Fibroblast of skin of back (primary cell): ENCODE results near the gene GLRX5.

Experiments
- DNase-seq: peaks from one replicate; pipeline ENCODE4 v3.0.0-alpha.2; 2013

GLRX5 gene

DNA sequence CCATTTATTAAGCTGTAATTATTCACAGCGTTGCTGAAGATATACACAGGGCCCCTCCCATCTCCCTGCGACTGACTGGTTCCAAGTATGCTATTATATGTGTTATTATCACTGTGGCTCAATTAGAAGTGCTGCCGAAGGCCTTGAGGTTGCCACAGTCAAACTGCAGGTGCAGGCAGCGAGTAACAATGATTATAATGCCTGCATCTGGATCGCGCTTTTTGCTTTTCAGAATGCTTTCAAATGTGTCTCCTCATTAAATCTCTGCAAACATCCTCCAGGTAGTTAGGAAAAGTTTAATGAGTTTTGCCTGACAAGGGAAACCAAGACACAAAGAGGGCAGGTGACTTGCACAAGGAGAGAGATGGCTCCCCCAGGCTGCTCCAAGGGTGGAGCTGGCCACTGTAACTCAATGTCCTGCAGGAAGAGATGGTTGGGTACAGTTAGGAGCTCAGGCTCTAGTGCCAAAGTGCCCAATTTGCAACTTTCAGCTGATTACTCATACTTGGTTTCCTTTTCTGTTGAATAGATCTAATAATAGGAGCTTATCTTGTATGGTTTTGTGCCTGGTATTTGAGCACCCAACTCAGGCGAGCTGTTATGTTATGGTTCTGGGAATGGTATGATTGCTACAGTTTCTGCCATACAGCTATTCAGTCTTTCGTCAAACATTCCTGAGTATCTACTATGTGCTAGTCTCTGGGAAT lies 16.7 kb upstream of the GLRX5 start:
- DNase-seq: peak; percentile 81

DNA sequence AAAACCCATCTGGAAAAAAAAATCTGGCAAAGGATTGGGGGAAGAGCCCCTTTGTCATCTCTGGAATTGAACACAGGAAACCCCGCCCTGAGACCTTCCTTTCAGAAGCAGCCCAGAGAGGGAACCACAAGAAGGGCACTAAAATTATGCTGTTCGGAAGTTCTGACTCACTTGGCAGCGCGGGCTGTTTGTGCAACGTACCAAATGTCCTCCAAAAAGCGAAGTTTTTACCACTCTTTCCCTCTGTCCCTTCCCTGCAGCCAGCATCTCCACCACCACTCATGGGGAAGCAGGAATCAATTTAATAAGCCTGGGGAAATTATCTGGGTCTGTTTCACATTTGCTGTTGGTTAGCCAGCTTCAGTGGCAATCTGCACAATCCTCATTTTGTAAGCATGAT lies 15.2 kb upstream of the GLRX5 start:
- DNase-seq: peak; percentile 91

GRCh38 chr14:95520346-95520745 lies 14.5 kb upstream of the GLRX5 start:
- DNase-seq: no peak

GRCh38 chr14:95521001-95521400 lies 13.8 kb upstream of the GLRX5 start:
- no peak for DNase-seq

GRCh38 chr14:95522116-95522515 lies 12.7 kb upstream of the GLRX5 start:
- DNase-seq: no peak

GRCh38 chr14:95522556-95522955 lies 12.3 kb upstream of the GLRX5 start:
- no peak for DNase-seq

- DNase-seq: peak; percentile 60
These were observed 11.6 kb upstream of the GLRX5 start for GRCh38 chr14:95523051-95523814.

GRCh38 chr14:95523815-95524448 lies 10.9 kb upstream of the GLRX5 start:
- DNase-seq: peak; percentile 98

GRCh38 chr14:95524706-95525512 lies 9.9 kb upstream of the GLRX5 start:
- DNase-seq: peak; percentile 49

- no peak for DNase-seq
These were observed 8.9 kb upstream of the GLRX5 start for GRCh38 chr14:95525999-95526398.

DNA sequence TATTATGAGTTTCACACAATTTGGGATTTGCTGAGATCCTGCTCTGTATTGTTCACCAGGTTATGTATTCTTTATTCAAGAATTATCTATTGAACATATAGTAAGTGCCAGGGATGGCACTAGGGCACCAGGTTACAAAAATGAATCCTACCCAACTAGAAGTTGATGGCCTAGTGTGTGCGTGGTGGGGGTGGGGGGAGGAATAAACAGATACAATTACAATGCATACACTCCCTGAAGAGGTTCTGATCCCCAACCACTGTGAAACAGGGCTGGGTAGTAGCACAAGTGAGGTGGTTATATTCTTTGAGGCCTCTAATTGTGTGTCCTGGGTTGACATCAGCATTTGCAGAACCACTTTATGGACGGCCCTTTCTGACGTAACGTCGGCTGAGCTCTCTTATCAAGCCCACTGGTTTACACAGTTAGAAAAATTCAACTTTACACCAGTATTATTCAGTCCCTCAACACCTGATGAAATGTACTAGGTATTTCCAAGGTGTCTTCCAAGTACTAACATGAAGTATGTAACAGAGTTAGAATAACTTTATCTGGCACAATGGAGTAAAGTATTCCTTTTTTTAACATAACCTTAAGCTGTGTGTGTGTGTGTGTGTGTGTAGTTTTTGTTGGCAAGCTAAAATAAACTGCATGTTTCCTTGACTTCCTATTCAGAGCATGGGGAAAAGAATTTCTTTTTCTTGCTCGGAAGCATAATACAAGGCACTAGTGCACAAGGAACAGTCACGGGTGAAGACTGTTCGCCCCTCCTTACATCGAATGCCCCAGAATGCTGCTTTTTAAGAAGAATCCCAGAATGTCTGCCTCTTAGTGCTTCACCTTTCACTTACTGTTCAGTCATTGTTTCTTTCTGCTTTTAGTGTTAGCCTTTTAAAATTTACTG lies 8.1 kb upstream of the GLRX5 start:
- no peak for DNase-seq

- peak; percentile 84 for DNase-seq
These were observed 7.4 kb upstream of the GLRX5 start for GRCh38 chr14:95527387-95528002.

DNA sequence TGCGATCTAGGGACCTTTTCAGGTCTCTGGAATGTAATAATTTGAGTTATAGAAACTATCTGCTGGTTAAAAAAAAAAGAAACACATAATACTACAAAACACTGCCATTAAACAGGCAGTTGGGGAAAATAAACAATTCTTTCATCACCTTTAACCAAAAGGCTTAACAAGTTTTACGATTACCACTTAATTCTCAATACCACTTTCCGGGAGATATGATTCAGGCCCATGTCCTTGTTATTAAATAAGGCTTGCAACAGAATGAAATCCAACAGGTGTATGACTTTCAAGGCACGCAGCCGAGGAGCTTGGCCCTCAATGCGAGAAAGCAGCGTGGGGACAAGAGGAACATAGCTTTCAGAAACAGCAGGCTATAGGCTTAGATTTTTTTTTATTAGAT lies 5.6 kb upstream of the GLRX5 start:
- no peak for DNase-seq

DNA sequence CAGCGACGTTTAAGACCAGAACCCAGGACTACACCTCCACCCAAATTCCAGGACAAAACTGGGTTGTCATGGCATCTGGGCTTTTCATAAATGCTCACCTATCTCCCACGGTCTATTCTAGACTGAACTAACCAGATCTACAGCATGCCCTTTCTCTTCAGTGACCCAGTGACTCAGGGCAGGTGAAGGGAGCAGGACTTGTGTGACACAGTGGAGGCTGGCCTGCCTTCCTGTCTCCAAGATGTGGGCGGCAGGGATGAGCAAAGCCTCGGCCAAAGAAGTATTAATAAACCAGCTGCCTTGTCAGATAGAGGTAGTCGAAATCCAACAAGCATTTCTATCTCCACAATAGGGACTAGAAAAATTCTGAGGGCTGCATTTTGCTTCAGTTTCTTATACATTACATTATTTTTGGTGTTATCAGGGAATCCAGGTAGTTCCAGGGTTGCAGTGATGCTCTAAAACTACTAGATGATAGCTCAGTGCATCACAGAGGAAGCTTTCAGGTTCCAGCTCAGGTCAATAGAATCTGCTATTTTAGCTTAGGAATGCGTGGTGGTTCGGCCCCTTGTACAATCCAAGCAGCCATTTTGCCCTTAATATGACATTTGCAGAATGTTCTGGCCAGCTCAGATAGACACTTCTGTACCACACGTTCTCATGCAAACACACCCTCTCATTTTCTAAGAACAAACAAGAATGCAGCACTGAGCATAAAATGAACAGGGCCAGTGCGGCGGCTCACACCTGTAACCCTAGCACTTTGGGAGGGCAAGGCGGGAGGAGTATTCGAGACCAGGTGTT lies 4.2 kb upstream of the GLRX5 start:
- DNase-seq: no peak

DNA sequence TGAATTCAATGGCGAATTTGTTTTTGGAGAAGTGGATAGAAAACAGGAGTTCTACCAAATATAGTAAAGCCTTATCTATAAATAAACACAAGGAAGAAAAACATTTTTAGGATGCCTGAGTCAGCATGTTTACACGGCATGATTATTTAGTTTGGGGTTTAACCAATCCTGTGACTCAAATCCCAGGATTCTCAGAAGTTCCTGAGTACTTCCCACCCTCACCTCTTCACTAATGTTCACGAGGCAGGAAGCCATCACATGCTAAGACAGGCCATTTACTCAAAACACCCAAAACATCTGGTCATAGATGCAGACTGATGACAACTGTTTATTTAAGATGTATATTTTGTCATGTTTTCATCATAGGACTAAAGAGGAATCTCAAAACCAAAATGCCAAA lies 3.4 kb upstream of the GLRX5 start:
- peak; percentile 88 for DNase-seq

GRCh38 chr14:95531969-95532368 lies 2.9 kb upstream of the GLRX5 start:
- DNase-seq: no peak

DNA sequence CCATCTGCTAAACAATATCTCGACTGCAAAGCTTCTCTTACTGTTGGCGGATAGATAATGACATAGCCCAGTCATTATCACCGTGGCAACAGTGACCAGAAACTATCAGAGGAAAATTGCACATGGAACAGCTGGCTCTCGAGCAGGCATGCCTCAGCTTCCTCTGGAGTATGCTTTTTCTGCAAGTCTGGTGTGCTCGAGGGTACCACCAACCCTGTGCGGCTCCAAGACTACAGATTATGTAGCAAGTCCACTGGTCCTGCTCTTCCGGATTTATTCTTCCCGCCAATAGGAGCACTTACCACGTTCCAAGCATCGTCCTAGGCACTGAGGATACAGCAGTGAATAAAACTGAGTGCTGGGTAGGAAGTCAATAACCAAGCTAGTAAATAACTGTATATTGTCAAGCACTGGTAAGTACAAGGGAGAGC lies 1.4 kb upstream of the GLRX5 start:
- DNase-seq: peak; percentile 64

DNA sequence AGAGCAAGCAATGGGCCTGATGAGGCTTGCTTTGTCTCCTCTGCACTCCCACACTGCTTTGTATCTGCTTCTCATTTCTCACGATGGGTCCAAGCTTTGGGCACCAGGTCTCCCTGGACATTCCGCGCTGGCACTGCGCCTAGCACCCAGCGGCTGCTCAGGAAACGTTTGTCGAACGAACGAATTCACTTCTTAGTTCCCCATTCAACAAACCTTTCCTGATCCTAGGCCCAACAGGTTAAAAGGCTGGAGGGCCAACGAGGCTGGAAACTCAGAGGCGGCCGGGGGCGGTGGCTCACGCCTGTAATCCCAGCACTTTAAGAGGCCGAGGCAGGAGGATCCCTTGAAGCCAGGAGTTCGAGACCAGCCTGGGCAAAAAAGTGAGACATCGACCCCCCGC lies 1.0 kb upstream of the GLRX5 start:
- DNase-seq: no peak

DNA sequence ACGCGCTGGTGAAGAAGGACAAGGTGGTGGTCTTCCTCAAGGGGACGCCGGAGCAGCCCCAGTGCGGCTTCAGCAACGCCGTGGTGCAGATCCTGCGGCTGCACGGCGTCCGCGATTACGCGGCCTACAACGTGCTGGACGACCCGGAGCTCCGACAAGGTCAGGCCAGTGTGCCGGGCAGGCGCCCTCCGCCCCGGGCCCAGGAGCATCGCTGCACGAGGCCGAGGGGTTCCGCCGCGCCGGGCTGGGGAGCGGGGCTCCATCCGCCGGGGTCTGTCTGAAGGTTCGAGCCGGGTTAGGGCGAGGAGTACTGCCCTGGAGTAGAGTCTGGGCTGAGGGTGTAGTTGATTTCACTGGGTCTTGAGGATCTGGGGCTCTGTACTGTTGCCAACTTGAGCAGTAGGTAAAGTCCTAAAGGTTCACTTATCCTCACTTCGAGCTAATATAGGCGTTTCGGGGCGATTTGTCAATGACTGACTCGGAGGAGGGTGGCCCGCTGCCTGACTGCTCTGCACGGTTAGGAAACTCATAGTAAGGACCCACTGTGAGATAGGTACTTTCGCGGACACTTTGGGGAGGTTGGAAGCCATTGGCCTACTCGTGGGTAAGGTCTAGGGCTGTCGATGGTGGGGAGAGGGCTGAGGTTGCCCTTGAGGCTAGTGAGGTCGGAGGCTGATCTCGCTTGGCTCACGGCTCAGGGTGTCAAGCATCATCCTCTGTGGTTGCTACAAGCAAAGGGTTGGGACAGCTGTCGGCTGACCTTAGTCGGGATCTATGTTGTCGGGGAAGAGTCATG lies 574 bp downstream of the GLRX5 start:
- no peak for DNase-seq
